Measurements from ENCODE around the gene KIAA1755.

DNA sequence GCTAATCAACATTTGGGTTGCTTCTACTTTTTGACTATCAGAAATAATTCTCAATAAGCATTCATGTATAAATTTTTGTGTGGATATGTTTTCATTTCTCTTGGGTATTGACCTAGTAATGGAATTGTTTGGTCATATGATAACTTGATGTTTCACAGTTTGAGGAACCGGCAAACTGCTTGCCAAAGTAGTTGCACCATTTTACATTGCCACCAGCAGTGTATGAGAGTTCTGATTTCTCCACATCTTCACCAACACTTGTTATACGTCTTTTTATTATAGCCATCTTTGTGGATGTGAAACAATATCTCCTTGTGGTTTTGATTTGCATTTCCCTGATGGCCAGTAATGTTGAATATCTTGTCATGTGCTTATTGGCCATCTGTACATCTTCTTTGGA, 52.9 kb downstream of the KIAA1755 start:
- TF ChIP-seq, protein P1, sequence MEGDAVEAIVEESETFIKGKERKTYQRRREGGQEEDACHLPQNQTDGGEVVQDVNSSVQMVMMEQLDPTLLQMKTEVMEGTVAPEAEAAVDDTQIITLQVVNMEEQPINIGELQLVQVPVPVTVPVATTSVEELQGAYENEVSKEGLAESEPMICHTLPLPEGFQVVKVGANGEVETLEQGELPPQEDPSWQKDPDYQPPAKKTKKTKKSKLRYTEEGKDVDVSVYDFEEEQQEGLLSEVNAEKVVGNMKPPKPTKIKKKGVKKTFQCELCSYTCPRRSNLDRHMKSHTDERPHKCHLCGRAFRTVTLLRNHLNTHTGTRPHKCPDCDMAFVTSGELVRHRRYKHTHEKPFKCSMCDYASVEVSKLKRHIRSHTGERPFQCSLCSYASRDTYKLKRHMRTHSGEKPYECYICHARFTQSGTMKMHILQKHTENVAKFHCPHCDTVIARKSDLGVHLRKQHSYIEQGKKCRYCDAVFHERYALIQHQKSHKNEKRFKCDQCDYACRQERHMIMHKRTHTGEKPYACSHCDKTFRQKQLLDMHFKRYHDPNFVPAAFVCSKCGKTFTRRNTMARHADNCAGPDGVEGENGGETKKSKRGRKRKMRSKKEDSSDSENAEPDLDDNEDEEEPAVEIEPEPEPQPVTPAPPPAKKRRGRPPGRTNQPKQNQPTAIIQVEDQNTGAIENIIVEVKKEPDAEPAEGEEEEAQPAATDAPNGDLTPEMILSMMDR (IDR thresholded peaks at IDR 0.05) = no peak
- no peak for TF ChIP-seq ZFX (IDR thresholded peaks at IDR 0.05; ENCODE audit: borderline replicate concordance)
